ENCODE data around the gene KIF6. TPM values are rescaled to one million over a fixed set of nuclear protein-coding genes. Genes with fewer than 3 reads are reported as not detected.

The KIF6 gene
- total and polyA plus RNA-seq, 2 donors (not counting 1 experiment from before 2014, with no cell fraction given) = not detected

DNA sequence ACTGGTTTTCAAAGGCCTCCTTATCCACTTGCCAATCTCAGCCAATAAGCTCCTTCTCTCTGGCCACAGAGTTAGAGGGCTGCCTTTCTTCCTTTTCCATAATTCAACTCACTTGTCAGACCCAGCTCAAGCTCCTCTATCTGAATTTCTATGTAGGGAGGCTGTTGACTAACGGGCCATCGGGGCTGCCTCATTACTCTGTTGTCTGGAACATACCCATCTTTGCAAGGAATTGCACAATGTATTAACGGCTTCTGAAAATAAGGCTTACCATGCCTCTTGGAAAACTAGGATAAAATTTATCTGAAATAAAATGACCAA is 28.5 kb upstream of the KIF6 start:
- no peaks in the 10 kb centered on the region for H3K4me1 Mint-ChIP-seq
- H3K4me1 ChIP-seq (ENCODE audit: control insufficient read depth in 2 of 2, insufficient read depth in 2 of 2, low read length in 2 of 2) = no peaks in the 10 kb centered on the region
- WGBS (ENCODE audit: insufficient coverage) = no CpG with 5 or more reads among the region's 3 CpGs
- intact Hi-C loops (cut with micrococcal nuclease) = no loop called here
- H3K36me3 ChIP-seq (replicated peaks in 1 of 2; ENCODE audit: control extremely low read depth in 1 of 2, control insufficient read depth in 1 of 2, extremely low read depth in 1 of 2, insufficient read depth in 2 of 2, low read length in 1 of 2) = no peaks in the 10 kb centered on the region
- H3K27ac Mint-ChIP-seq = no peak overlapping the region
- H3K4me3 Mint-ChIP-seq = no peak overlapping the region
- no peak overlapping the region for H3K4me2 ChIP-seq (replicated peaks; ENCODE audit: low read depth, low read length, poor library complexity, severe bottlenecking)
- H3K79me2 ChIP-seq (ENCODE audit: control insufficient read depth, insufficient read depth, low read length) = no peaks in the 10 kb centered on the region
- H4K20me1 ChIP-seq (ENCODE audit: control insufficient read depth, insufficient read depth, low read length, poor library complexity, severe bottlenecking) = no peaks in the 10 kb centered on the region
- no peaks in the 10 kb centered on the region for H3K27me3 ChIP-seq (replicated peaks in 1 of 4; ENCODE audit: control extremely low read depth in 1 of 4, control insufficient read depth in 3 of 4, insufficient read depth in 4 of 4, low read length in 3 of 4)
- H2AFZ ChIP-seq (ENCODE audit: insufficient read depth, low read depth, low read length, poor library complexity, severe bottlenecking) = no peak overlapping the region
- DNase-seq (no peak), ATAC-seq (ENCODE audit: low read depth) (no peak)
- no peaks in the 10 kb centered on the region for H3K9me3 Mint-ChIP-seq (ENCODE audit: insufficient read depth)
- CTCF ChIA-PET = no interaction called here
- no peaks in the 10 kb centered on the region for H3K27me3 Mint-ChIP-seq
- POLR2A ChIA-PET = no interaction called here
- H3K9me3 ChIP-seq (ENCODE audit: control extremely low read depth in 1 of 3, control insufficient read depth in 2 of 3, insufficient read depth in 1 of 3, low read length in 2 of 3) = peaks cover 0 to 9% (median 0%) of the 10 kb centered on the region in 3 donors
- TF ChIP-seq, protein P1, sequence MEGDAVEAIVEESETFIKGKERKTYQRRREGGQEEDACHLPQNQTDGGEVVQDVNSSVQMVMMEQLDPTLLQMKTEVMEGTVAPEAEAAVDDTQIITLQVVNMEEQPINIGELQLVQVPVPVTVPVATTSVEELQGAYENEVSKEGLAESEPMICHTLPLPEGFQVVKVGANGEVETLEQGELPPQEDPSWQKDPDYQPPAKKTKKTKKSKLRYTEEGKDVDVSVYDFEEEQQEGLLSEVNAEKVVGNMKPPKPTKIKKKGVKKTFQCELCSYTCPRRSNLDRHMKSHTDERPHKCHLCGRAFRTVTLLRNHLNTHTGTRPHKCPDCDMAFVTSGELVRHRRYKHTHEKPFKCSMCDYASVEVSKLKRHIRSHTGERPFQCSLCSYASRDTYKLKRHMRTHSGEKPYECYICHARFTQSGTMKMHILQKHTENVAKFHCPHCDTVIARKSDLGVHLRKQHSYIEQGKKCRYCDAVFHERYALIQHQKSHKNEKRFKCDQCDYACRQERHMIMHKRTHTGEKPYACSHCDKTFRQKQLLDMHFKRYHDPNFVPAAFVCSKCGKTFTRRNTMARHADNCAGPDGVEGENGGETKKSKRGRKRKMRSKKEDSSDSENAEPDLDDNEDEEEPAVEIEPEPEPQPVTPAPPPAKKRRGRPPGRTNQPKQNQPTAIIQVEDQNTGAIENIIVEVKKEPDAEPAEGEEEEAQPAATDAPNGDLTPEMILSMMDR (IDR thresholded peaks at IDR 0.05) = no peak
- TF ChIP-seq EZH2 (IDR thresholded peaks at IDR 0.05; ENCODE audit: borderline replicate concordance, insufficient read depth, low read depth, low read length, poor library complexity, severe bottlenecking) = no peak
- H3K9ac ChIP-seq (ENCODE audit: low read length) = no peak overlapping the region
- H3K4me3 ChIP-seq (ENCODE audit: control extremely low read depth in 1 of 5, extremely low read depth in 1 of 5, insufficient read depth in 1 of 5, low read depth in 2 of 5, low read length in 4 of 5) = no peak overlapping the region
- H3K27ac ChIP-seq (ENCODE audit: low read length in 2 of 2) = no peak overlapping the region

DNA sequence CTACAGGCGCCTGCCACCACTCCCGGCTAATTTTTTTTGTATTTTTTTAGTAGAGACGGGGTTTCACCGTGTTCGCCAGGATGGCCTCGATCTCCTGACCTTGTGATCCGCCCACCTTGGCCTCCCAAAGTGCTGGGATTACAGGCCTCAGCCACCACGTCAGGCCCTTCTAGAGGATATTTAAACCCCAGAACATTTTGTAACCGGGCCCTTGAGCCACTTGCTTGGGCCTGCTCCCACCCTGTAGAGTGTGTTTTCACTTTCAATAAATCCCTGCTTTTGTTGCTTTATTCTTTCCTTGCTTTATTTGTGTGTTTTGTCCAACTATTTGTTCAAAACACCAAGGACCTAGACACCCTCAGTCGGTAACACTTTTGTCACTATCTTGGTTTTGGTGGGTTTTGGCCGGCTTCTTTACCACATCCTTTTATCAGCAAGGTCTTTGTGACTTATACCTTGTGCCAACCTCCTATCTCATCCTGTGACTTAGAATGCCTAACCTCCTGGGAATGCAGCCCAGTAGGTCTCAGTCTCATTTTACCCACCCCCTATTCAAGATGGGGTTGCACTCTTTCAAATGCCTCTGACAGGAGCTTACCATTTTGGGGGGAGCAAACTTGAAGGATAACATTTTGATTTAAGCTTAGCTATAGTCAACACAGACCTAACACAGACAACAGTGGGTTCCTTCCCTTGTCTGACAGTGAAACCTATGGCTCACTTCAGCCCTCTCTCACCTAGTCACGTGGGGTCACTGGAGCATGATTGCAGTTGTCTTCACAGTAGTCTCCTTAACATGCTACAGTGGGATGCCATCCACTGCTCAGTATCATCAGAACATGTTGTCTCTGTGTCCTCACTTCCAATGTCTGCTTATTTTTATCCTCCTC is 27.9 kb upstream of the KIF6 start:
- no peak overlapping the region for H3K27ac Mint-ChIP-seq
- H3K4me3 Mint-ChIP-seq = no peak overlapping the region
- no peaks in the 10 kb centered on the region for H3K4me1 Mint-ChIP-seq
- TF ChIP-seq EZH2 (IDR thresholded peaks at IDR 0.05; ENCODE audit: borderline replicate concordance, insufficient read depth, low read depth, low read length, poor library complexity, severe bottlenecking) = no peak
- TF ChIP-seq, protein P1 (IDR thresholded peaks at IDR 0.05) = no peak
- 87% methylated on average over 11 of the region's 12 CpGs for WGBS (ENCODE audit: insufficient coverage)
- Histone ChIP-seq H4K20me1 (ENCODE audit: control insufficient read depth, insufficient read depth, low read length, poor library complexity, severe bottlenecking) (no peaks in the 10 kb centered on the region), H3K36me3 (replicated peaks in 1 of 2; ENCODE audit: control extremely low read depth in 1 of 2, control insufficient read depth in 1 of 2, extremely low read depth in 1 of 2, insufficient read depth in 2 of 2, low read length in 1 of 2) (no peaks in the 10 kb centered on the region), H2AFZ (ENCODE audit: insufficient read depth, low read depth, low read length, poor library complexity, severe bottlenecking) (no peak overlapping the region), H3K27ac (ENCODE audit: low read length in 2 of 2) (no peak overlapping the region), H3K9me3 (ENCODE audit: control extremely low read depth in 1 of 3, control insufficient read depth in 2 of 3, insufficient read depth in 1 of 3, low read length in 2 of 3) (peaks cover 0 to 9% (median 0%) of the 10 kb centered on the region in 3 donors), H3K27me3 (replicated peaks in 1 of 4; ENCODE audit: control extremely low read depth in 1 of 4, control insufficient read depth in 3 of 4, insufficient read depth in 4 of 4, low read length in 3 of 4) (no peaks in the 10 kb centered on the region), H3K4me3 (ENCODE audit: control extremely low read depth in 1 of 5, extremely low read depth in 1 of 5, insufficient read depth in 1 of 5, low read depth in 2 of 5, low read length in 4 of 5) (no peak overlapping the region), H3K4me2 (replicated peaks; ENCODE audit: low read depth, low read length, poor library complexity, severe bottlenecking) (no peak overlapping the region), H3K79me2 (ENCODE audit: control insufficient read depth, insufficient read depth, low read length) (no peaks in the 10 kb centered on the region), H3K9ac (ENCODE audit: low read length) (no peak overlapping the region), H3K4me1 (ENCODE audit: control insufficient read depth in 2 of 2, insufficient read depth in 2 of 2, low read length in 2 of 2) (no peaks in the 10 kb centered on the region)
- intact Hi-C loops (cut with micrococcal nuclease) = no loop called here
- no peaks in the 10 kb centered on the region for H3K9me3 Mint-ChIP-seq (ENCODE audit: insufficient read depth)
- DNase-seq = no peak
- no peaks in the 10 kb centered on the region for H3K27me3 Mint-ChIP-seq
- ChIA-PET CTCF (no interaction called here), POLR2A (no interaction called here)
- ATAC-seq (ENCODE audit: low read depth) = no peak

Data from B cell (primary cell).